Hematopoietic multipotent progenitor cell treated with erythropoietin and hydrocortisone succinate and interleukin-3 and kit ligand, for 15 days (in vitro differentiated cells): ENCODE measurements around the gene ABCF2.

Experiments used
- DNase-seq: peaks from one replicate; pipeline ENCODE4 v3.0.0-alpha.2; 2015; ENCODE audit warnings: low spot score

ABCF2 gene

GRCh38 chr7:151225948-151226510 is 976 bp downstream of the ABCF2 start:
- no peak for DNase-seq

GRCh38 chr7:151223728-151224127 is 3.3 kb downstream of the ABCF2 start:
- DNase-seq: no peak

- no peak for DNase-seq
Measured at GRCh38 chr7:151218170-151218569, 8.8 kb downstream of the ABCF2 start.

GRCh38 chr7:151215396-151215795 is 11.6 kb downstream of the ABCF2 start:
- no peak for DNase-seq

GRCh38 chr7:151213826-151214225 is 13.2 kb downstream of the ABCF2 start:
- no peak for DNase-seq

- no peak for DNase-seq
Measured at GRCh38 chr7:151212626-151213025, 14.4 kb downstream of the ABCF2 start.

GRCh38 chr7:151211155-151211772 is 15.7 kb downstream of the ABCF2 start:
- DNase-seq: no peak

GRCh38 chr7:151210087-151210854 is 16.7 kb downstream of the ABCF2 start, which contains the start of gene H2BK1:
TSS of gene H2BK1 (minus strand) at chr7:151210488. CDS start at chr7:151210318, 170 bp downstream.
- DNase-seq: no peak

GRCh38 chr7:151209588-151209987 is 17.4 kb downstream of the ABCF2 start:
- DNase-seq: no peak

GRCh38 chr7:151208253-151208862 is 18.6 kb downstream of the ABCF2 start:
- DNase-seq: no peak

- no peak for DNase-seq
Measured at GRCh38 chr7:151207804-151208203, 19.2 kb downstream of the ABCF2 start.

GRCh38 chr7:151207315-151207714 is 19.7 kb downstream of the ABCF2 start:
- no peak for DNase-seq

GRCh38 chr7:151206914-151207313 is 20.1 kb downstream of the ABCF2 start:
- DNase-seq: no peak

- DNase-seq: no peak
Measured at GRCh38 chr7:151205730-151206129, 21.3 kb downstream of the ABCF2 start.

GRCh38 chr7:151204383-151205032 is 22.5 kb downstream of the ABCF2 start:
- no peak for DNase-seq

GRCh38 chr7:151202836-151203235 is 24.2 kb downstream of the ABCF2 start:
- DNase-seq: no peak

GRCh38 chr7:151201751-151202150 is 25.3 kb downstream of the ABCF2 start:
- no peak for DNase-seq

- no peak for DNase-seq
Measured at GRCh38 chr7:151201344-151201743, 25.7 kb downstream of the ABCF2 start.

GRCh38 chr7:151198945-151199848 is 27.8 kb downstream of the ABCF2 start:
- DNase-seq: no peak

- DNase-seq: no peak
Measured at GRCh38 chr7:151197932-151198331, 29.1 kb downstream of the ABCF2 start.
